Posterior vena cava (tissue), 2 donors: Measurements from ENCODE around the gene URB2. TPM values are rescaled to one million over a fixed set of nuclear protein-coding genes. Genes with fewer than 3 reads are reported as not detected.
A peak's percentile ranks its signal among the peaks of the same experiment; 100 is the strongest.
"Not testable (repeated sequence)": the region's sequence is repeated elsewhere in the genome, so short reads cannot be mapped to it uniquely, and the experiment has no call there.

ENCODE experiments used
- DNase-seq: peaks from one replicate; pipeline ENCODE4 v3.0.0-alpha.2; 2020; ENCODE audit warnings: low spot score
- intact Hi-C, 2 donors: fragments of 100-400 bp; cut with DNase I; formaldehyde crosslinking; loops; one replicate each; pipeline versions ENCODE4 v1.14.1 to v1.14.2; 2022 to 2023
- total RNA-seq, 2 donors: library from RNA; stranded (reverse); fragmentation: NEBNext Ultra II Directional; extraction: Animal tissue kit (Norgen Biotek cat#: 25700); gene quantifications; one replicate each; pipeline ENCODE4 v1.2.1, GENCODE V29; 2021
- donor health status: DM: yes; HTN: yes; CAD: no.
- donor health status: DM: yes; HTN: yes; CAD: no.

Gene URB2
- total RNA-seq, 2 donors from 2014 or later = 7.5 to 8.3 TPM

GRCh38 chr1:229603371-229604005 is 22.6 kb upstream of the URB2 start:
- no peak for DNase-seq
- intact Hi-C loops = no loop called here

DNA sequence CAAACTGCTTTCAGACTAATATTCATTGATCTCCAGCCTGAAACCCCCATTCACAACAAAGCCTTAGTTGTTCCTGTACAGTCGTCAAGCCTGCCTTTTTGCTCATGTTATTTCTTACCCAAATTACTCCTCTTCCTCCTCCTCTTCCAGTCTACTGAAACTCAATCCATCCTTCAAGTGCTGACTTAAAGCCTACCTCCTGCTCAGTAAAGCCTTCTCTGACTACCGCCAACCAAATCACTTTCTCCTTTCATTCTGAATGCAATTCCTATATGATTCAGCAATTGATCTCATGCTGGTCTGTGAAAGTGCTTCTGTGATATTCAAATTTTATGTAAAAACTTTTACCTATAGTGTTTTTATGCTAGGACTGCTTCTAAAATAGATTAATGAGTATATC is 18.7 kb upstream of the URB2 start:
- intact Hi-C loops = no loop called here

DNA sequence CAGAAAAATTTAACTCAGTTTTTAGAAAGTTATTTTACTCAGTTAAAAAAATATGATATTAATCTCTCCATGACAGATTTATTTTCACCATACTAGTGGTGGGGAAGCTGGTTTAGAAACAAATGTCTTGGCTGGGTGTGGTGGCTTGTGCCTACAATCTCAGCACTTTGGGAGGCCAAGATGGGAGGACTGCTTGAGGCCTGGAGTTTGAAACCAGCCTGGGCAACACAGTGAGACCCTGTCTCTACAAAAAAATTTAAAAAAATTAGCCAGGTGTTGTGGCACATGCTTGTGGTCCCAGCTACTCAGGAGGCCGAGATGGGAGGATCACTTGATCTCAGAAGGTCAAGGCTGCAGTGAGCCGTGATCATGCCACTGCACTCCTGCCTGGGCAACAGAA is 17.5 kb upstream of the URB2 start:
- intact Hi-C loops = no loop called here
- DNase-seq = no peak

More for the DNA sequence above, 18.7 kb upstream of the URB2 start:
- DNase-seq = no peak

- intact Hi-C loops = no loop called here
- DNase-seq = no peak
These were observed 12.1 kb upstream of the URB2 start for GRCh38 chr1:229613938-229614337.

- intact Hi-C loops = no loop called here
- DNase-seq = no peak
These were observed 11.3 kb upstream of the URB2 start for GRCh38 chr1:229614701-229615100.

DNA sequence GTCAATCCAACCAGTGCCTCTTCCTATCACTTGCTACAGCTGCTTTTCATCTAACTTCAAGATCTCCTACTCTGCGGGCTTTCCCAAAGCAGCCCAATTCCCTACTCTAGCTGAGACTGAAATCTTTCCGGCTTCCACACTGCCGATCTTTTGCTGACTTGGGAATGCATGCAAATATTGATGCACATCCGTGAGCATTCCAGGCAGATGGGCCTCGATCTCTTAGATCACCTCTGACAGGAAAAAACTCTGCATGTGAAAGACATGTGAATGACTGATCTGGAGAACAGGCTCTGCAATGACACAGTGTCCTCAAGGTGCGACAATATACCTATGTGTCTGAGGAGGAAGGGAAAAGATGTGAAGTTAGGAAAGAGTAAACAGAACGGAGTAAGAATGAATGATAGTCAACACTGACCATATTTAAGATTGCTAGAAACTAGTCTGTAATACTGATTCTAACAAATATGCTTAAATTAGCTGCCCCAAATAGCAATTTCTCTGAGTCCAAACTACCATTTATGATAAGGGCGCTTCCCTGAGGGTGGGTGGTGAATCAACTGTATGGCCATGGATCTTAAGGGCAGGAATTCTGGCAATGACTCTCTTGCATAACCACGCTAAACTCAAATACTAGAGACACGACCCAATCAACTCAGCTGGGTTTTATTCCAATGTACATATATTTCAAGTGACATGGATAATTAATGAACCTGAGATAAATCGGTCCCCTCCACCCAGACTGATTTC is 8.5 kb upstream of the URB2 start:
- no peak for DNase-seq

GRCh38 chr1:229619002-229619401 is 7.0 kb upstream of the URB2 start:
- no peak for DNase-seq
- intact Hi-C loops = no loop called here

More for the DNA sequence above, 8.5 kb upstream of the URB2 start:
- intact Hi-C loops = loop anchor here in 1 of 2 donors (1.0 kb wide), 1 partner anchor 37 kb away; no protein-coding TSS in a partner anchor

DNA sequence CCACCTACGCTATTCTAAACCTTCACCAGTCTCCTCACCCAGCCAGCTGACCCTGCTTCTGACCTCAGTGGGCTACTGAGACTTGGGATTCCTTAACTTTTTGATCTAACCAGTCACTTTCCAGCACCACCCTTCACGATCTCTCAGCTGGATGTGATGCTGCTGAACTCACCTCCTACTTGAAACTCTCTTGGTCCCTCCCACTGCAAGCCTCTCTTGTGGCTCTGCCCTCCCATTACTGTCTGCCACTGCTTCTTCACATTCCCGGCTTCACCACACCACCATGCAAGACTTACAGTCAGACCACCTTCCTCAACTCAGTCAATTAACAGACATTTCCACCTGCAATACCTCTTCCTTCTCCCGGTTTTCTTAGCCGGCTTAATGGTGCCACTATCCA is 6.4 kb upstream of the URB2 start:
- DNase-seq = no peak
- intact Hi-C loops = no loop called here

DNA sequence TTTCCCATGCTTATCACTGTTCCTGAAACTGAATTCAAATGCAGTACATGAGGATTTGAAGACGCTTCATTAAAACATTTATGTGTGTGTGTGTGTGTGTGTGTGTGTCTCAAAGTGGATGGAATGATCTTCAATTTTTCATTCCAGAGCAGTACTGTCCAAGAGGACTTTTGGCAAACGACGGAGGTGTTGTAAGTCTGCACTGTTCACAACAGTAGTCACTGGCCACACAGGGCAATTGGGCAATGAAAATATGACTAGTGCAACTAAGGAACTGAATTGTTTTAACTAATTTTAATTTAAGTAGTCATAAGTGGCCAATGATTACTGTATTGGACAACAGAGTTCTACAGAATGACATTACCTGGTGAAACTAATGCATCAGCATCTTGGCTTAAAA is 5.2 kb upstream of the URB2 start:
- intact Hi-C loops = no loop called here
- no peak for DNase-seq

DNA sequence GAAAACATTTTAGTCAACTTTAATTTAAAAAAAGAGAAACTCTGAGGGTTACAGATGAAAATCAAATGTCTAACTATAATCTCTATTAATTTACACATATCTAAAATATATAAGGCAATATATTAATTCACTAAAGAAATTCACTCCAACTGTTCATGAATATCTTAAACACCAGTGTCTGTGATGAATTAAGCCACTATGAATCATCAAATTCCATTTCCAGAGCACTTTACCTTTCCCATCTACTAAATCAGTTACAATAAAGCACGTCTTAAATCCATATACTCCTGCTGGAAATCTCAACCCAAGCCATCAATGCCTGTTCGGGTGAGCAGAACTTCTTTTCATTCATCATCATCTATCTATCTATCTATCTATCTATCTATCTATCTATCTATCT is 4.4 kb upstream of the URB2 start:
- intact Hi-C loops = no loop called here
- DNase-seq = no peak

DNA sequence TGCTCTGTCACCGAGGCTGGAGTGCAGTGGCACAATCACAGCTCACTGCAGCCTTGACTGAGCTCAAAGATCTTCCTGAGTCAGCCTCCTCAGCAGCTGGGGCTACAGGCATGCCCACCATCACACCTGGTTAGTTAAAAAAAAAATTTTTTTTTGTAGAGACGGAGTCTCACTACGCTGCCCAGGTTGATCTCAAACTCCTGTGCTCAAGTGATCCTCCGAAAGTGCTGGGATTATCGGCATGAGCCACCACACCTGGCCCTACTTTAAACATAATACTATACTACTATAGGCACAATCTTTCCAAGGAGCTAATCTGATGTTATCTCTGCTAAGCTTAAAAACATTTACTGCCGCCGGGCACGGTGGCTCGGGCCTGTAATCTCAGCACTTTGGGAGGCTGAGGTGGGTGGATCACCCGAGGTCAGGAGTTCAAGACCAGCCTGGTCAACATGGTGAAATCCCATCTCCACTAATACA is 3.4 kb upstream of the URB2 start:
- DNase-seq, intact Hi-C loops: not testable (repeated sequence)

DNA sequence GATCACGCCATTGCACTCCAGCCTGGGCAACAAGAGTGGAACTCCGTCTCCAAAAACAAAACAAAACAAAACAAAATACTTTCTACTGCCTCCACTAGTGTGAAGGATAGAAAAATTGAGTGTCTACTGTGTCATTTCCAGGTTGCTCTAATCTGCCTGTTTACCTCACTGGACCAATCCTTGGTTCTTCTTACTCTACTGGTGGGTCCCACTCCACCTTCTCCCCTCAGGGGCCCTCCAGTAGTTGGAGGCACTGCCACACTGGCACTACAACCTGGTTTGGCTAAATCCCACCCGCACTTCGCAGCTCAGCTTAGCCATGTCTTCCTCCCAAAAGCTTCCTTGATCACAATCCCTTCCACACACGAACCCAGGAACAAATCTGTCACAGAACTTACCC is 2.8 kb upstream of the URB2 start:
- intact Hi-C loops = no loop called here
- DNase-seq = no peak

GRCh38 chr1:229623838-229624237 is 2.2 kb upstream of the URB2 start:
- intact Hi-C loops = no loop called here
- DNase-seq = no peak

DNA sequence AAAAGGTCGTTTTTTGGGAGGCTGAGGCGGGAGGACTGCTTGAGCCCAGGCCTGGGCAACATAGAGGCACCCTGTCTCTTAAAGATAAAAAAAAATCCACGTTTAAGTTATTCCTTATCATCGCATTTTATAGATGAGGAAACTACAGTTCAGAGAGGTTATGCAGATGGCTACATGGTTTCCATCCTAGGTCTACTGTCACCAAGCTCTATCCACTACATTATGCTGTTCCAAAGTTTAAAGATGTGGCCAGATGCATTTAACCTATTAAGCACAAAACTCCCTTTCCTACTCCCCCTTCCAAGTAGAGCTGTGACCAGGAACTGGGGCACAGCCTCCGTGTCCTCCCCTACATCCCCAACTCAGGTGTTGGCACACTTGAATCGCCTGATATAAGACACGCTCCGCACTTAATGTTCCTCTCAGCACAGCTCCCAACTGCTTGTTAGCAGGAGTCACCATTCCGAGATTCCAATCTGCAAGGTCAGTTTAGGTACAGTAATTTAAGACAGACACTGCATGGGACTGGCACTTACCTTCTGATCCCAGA is 1.5 kb upstream of the URB2 start:
- no peak for DNase-seq
- intact Hi-C loops = loop anchor here in 1 of 2 donors (5.0 kb wide), 1 partner anchor 67 kb away; the partner anchor contains the start of gene ABCB10

- intact Hi-C loops = loop anchor here in 1 of 2 donors (5.0 kb wide), 1 partner anchor 68 kb away; the partner anchor contains the start of gene ABCB10
- DNase-seq = peak; percentile 81
These were observed 754 bp upstream of the URB2 start for GRCh38 chr1:229625071-229625914.

GRCh38 chr1:229627003-229627402 is 956 bp downstream of the URB2 start:
- intact Hi-C loops = loop anchor here in 1 of 2 donors (5.0 kb wide), 1 partner anchor 70 kb away; the partner anchor contains the start of gene ABCB10
- DNase-seq = no peak

GRCh38 chr1:229629261-229629660 is 3.2 kb downstream of the URB2 start:
- intact Hi-C loops = loop anchor here in 1 of 2 donors (5.0 kb wide), 1 partner anchor 72 kb away; the partner anchor contains the start of gene ABCB10
- no peak for DNase-seq

GRCh38 chr1:229631148-229631547 is 5.1 kb downstream of the URB2 start:
- no peak for DNase-seq
- intact Hi-C loops = no loop called here

DNA sequence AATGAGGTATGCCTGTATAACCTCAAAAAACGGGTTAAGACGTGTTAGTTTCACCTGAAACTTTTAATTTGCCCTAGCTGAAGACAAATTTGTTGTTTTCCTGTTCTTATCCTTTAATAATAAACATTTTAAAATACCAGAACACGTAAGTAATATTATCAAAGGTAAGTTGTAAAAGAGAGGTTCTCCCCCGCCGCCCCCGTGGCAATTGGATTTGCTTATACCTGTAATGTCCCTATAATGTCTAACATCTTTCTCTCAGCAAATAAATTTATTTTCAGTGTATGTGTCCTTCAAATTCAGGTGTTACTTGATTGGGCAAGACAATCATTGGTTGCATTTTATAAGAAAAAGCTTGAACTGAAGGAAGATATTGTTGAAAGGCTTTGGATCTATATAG is 5.9 kb downstream of the URB2 start:
- intact Hi-C loops = no loop called here
- DNase-seq = no peak
